ENCODE measurements around the gene MPST.

DNA sequence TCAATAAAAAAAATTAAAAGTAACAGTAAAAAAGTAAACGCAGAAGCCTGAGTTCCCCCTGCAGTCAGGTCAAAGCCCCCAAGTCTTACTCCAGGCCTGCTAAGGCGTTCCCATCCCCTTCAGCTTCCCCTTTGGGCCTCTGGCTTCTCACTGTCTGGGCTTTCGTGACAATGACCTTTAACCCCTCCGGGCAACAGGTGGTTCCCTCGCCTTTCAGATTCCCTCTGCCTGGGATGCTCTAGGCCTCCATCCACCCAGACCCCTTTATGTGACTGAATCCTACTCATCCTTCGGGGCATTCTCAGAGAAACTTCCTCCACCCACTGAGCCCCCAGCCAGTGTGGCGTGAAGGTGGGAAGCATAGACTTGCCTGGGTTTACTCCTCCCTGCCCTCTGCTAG lies 8.0 kb downstream of the MPST start:
- no peak for TF ChIP-seq CTCF (IDR thresholded peaks at IDR 0.05 in 4 of 5, conservative IDR thresholded peaks at IDR 0.05 in 1 of 5)
- TF ChIP-seq POLR2A (IDR thresholded peaks at IDR 0.05), result no peak
